Measurements from ENCODE around the gene NENF.
"Not testable (repeated sequence)": the region's sequence is repeated elsewhere in the genome, so short reads cannot be mapped to it uniquely, and the experiment has no call there.

The NENF gene

GRCh38 chr1:212432661-212433576 is at the start of gene NENF:
Gene NENF (plus strand): TSS chr1:212432920. CDS start chr1:212432944, 24 bp downstream.
- DNase-seq = peak; percentile 92

GRCh38 chr1:212386029-212386428 is 46.7 kb upstream of the NENF start:
- DNase-seq = no peak

DNA sequence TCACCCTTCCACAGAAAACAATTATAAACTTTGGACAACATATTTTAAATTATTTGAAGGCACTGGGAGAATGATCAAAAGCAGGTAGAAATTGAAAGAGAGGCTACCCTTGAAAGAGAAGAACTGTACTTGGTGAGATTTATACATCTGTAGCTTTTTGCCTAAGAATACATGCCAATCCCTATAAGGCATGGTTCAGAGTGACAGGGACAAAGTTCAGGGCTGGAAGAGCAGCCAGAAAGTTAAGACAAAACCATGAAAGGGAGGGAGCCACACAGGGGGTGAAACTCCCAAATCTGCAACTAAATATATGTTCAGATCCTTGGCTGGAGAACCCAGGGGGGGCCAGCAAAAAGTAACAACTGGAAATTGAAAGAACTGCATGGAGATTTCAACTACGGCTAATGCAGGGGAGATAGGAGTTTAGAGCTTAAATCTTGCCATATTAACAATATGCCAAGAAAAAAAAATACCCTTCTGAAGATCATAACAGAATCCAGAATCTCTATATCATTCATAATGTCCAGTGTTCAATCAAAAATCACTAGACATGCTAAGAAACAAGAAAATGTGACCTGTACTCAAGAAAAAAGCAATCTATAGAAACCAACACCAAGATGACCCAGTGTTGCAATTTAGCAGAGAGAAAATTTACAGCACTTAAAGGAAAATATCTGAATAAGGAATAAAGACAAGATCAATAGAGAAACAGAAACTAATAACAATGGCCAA is 43.6 kb upstream of the NENF start:
- DNase-seq = no peak

DNA sequence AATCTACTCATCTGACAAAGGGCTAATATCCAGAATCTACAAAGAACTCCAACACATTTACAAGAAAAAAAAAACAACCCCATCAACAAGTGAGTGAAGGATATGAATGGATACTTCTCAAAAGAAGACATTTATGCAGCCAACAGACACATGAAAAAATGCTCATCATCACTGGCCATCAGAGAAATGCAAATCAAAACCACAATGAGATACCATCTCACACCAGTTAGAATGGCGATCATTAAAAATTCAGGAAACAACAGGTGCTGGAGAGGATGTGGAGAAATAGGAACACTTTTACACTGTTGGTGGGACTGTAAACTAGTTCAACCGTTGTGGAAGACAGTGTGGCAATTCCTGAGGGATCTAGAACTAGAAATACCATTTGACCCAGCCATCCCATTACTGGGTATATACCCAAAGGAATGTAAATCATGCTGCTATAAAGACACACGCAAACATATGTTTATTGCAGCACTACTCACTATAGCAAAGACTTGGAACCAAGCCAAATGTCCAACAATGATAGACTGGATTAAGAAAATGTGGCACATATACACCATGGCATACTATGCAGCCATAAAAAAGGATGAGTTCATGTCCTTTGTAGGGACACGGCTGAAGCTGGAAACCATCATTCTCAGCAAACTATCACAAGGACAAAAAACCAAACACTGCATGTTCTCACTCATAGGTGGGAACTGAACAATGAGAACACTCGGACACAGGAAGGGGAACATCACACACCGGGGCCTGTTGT is 36.9 kb upstream of the NENF start:
- DNase-seq = not testable (repeated sequence)

GRCh38 chr1:212396638-212397037 is 36.1 kb upstream of the NENF start:
- no peak for DNase-seq

DNA sequence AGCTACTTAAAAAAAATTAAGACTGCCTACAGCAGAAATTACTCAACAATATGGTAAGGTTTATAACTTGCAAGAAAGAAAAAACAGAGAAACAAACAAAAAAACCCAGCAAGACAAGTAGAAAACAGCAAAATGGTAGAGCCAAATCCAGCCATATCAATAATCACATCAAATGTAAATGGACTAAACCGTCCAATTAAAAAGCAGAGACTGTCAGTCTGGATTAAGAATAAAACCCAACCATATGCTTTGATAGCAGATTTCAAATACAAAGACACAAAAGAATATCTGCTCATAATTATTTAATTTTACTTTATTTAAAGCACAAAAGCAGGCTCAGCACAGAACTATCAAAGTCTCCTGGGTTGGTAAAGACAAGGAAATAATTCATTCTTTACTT is 35.5 kb upstream of the NENF start:
- DNase-seq = no peak

- DNase-seq = no peak
These were observed 31.7 kb upstream of the NENF start for GRCh38 chr1:212401042-212401441.

DNA sequence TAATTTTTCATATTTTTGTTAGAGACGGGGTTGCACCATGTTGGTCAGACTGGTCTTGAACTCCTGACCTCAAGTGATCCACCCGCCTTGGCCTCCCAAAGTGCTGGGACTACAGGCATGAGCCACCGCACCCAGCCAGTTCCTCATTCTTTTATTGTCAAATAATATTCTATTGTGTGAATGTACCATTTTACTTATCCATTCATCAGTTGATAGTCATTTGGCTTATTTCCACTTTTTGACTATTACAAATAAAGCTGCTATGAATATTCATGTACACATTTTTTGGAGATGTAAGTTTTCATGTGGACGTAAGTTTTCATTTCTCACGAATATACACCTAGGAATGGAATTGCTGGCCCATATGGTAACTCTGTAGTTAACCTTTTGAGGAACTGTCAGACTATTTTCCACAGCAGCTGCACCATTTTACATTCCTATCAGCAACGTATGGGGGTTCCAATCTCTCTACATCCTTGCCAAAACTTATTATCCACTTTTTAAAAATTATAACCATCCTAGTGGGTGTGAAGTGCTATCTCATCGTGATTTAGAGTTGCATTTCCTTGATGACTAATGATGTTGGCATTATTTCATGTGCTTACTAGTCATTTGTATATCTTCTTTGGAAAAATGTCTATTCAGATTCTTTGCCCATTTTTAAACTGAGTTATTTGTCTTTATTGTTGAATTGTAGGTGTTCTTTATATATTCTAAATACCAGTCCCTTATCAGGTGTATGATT is 30.7 kb upstream of the NENF start:
- DNase-seq = no peak

- no peak for DNase-seq
These were observed 29.9 kb upstream of the NENF start for GRCh38 chr1:212402666-212403321.

DNA sequence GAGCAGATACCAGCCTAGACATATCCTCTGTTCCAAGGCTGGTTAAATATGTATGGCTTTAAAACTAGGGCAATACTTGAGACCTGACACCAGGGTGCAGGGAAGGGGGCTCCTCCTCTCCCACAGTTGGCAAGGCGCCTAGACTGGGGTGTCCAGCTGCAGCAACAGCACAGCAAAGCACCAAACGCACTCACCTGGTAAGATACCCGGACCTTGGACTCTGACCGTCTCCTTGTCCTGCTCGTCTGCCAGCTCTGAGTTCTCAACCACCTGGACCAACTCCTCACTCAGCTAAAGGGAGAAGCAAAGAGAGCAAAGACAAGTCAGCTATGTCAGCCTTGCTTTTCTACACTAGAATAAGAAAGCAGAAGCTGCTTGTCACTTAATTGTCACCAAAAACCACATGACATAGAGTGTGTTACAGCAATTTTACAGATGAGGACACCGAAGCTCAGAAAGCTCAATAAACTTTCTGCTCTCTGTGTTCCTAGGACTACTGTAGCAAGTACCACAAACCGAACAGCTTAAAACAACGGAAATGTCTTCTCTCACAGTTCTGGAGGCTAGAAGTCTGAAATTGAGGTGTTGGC is 22.4 kb upstream of the NENF start:
- DNase-seq = no peak

- no peak for DNase-seq
These were observed 20.3 kb upstream of the NENF start for GRCh38 chr1:212412374-212412773.

- no peak for DNase-seq
These were observed 18.8 kb upstream of the NENF start for GRCh38 chr1:212413902-212414327.

GRCh38 chr1:212414328-212415106 is 18.2 kb upstream of the NENF start, which contains the start of gene PACC1:
Gene PACC1 (minus strand): TSS chr1:212414886. CDS start chr1:212414757, 129 bp downstream.
- DNase-seq = peak; percentile 98

DNA sequence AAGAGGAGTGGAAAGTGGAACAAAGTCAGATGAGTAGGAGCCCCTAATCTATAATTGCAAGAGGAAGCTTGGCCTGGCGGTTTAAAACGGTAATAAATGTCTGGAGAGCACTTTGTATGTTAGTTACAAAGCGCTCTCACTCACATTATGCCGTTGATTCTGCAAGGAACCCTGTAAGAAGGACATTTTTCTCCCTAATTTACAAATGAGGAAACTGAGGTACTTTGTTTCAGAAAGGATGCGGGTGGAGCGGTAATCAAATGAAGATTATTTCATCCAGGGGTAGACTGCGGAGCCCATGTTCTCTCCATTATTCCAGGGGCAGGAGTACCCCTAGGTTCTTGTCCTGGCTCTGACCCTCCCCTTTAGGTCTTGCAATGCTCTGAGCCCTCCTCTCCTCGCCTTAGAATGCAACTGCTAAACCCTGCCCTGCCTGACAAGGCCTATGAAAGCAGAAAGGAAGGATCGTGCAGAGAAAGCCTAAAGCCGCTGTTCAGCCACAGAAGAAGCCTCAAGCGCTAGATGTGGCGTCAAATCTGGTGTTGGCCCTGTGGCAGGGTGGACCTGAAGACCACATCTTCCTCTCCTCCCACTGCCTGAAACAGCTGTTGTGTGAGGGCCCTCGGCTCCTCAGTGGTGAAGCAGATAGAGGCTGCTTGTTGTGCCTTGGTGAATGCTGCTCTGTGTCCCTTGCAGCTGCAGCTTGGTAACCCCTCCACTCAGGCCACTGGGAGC is 17.4 kb upstream of the NENF start:
- DNase-seq = peak; percentile 21

GRCh38 chr1:212421165-212421564 is 11.6 kb upstream of the NENF start:
- DNase-seq = no peak

DNA sequence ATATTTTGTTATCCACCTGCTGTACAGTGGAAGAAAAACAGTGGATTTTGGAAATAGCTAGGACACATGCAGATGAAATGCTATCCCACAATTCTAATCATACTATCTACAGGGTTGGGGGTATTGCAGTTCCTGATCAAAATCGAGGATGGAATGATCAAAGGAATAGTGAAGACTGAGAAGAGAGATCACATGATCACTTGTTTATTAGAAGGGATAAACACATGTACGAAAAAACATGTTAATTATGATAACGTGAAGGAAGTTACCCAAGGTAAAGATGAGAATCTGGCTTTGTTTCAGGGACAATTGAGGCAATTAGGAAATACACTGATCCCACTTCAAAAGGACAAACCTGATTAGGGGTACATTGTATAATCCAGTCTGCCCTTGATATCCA is 8.8 kb upstream of the NENF start:
- DNase-seq = no peak

DNA sequence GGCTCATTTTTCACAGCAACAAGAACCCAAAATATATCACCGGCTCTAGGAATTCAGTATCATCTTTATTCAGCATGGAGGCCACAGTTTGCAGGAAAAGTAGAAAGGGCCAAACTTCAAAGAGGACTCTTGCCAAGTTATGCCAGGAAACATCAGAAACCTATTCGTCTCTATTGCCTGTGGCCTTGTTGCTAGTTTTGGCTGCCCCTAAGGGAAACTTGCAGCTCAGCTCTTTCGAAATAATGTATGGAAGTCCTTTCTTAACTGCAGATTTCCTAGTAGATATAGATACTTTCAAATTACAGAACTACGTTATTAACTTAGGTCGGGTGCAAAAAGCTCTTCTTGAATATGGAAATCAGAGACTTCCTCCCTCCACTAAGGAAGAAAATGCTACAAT is 4.2 kb upstream of the NENF start:
- DNase-seq = no peak

GRCh38 chr1:212430416-212430815 is 2.3 kb upstream of the NENF start:
- no peak for DNase-seq

DNA sequence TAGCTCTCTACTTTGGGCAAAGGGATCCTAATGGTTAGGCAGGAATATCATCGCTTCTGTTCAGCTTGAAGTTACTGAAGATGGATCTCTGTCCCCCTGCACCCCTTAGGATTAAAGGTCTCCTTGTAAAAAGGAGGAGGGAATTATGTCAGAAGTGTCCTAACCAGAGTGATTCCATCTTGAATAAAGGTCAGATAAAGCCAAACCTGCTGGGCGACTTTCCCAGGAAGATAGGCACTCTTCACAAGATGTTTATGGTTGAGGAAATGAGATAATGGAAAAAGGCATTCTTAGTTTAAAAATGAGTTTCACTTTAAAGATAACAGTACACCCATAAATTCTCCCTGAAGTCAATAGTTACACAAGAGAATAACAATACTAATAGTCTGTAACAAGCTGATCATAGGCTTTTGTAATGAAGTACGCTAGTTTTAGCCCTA is 1.7 kb upstream of the NENF start:
- DNase-seq = no peak

- no peak for DNase-seq
These were observed 1.1 kb upstream of the NENF start for GRCh38 chr1:212431644-212432043.

Measured in RPMI8226 (cell line).